MM.1S (cell line): ENCODE data around the gene NRTN.

Experiments
- EZH2 ChIP-seq: fragments of 300-600 bp; sonication (generic); optimal IDR thresholded peaks from 2 replicates; pipeline ENCODE3; 2017; ENCODE audit warnings: low read depth, mild to moderate bottlenecking, antibody characterized with exemption, low read length, mixed read lengths
- EZH2phosphoT487 ChIP-seq: fragments of 300-600 bp; sonication (generic); IDR thresholded peaks from 2 replicates; pipeline ENCODE4 v1.6.1; 2018; ENCODE audit warnings: antibody characterized with exemption, low read length
- TF ChIP-seq, protein P1 (sequence below): fragments of 300-600 bp; sonication (generic); IDR thresholded peaks from 2 replicates; pipeline ENCODE4 v1.5.1; 2016; ENCODE audit warnings: antibody characterized with exemption, low read length, mixed read lengths

DNA sequence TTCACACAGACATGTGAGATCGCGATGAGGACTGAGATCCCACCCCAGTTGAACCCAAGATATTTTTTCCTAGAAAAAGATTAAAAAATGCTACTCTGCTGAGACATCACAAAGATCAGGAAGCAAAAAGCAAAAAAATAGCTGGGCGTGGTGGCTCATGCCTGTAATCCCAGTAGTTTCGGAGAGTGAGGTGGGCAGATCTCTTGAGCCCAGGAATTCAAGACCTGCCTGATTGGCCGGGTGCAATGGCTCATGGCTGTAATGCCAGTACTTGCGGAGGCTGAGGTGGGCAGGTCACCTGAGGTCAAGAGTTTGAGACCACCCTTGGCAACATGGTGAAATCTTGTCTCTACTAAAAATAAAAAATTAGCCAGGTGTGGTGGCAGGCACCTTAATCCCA lies 45.3 kb downstream of the NRTN start:
- TF ChIP-seq, protein P1, sequence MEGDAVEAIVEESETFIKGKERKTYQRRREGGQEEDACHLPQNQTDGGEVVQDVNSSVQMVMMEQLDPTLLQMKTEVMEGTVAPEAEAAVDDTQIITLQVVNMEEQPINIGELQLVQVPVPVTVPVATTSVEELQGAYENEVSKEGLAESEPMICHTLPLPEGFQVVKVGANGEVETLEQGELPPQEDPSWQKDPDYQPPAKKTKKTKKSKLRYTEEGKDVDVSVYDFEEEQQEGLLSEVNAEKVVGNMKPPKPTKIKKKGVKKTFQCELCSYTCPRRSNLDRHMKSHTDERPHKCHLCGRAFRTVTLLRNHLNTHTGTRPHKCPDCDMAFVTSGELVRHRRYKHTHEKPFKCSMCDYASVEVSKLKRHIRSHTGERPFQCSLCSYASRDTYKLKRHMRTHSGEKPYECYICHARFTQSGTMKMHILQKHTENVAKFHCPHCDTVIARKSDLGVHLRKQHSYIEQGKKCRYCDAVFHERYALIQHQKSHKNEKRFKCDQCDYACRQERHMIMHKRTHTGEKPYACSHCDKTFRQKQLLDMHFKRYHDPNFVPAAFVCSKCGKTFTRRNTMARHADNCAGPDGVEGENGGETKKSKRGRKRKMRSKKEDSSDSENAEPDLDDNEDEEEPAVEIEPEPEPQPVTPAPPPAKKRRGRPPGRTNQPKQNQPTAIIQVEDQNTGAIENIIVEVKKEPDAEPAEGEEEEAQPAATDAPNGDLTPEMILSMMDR, result no peak
- no peak for TF ChIP-seq EZH2phosphoT487
- no peak for TF ChIP-seq EZH2
